HG03460 (cell line): Measurements from ENCODE around the gene RRAGA.
"Not testable (repeated sequence)": the region's sequence is repeated elsewhere in the genome, so short reads cannot be mapped to it uniquely, and the experiment has no call there.

Experiments
- ATAC-seq: cut with Tn5 transposase; IDR thresholded peaks from one replicate; pipeline ENCODE4 v1.9.1; 2021; ENCODE audit not compliant: unreplicated experiment

Gene RRAGA

DNA sequence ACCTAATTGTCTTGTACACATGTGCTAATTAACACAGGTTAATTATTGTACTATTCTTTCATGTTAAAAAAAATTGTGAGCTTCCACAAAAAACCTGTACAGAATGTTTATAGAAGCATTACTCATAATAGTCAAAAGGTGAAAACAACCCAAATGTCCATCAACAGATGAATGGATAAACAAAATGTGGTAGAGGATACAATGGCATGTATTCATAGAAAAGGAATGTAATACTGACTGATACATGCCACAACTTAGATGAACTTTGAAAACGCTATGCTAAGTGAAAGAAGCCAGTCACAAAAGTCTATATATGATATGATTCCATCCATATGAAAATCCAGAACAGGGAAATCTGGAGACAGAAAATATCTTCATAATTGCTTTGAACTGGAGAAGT, 25.6 kb downstream of the RRAGA start:
- ATAC-seq: no peak

DNA sequence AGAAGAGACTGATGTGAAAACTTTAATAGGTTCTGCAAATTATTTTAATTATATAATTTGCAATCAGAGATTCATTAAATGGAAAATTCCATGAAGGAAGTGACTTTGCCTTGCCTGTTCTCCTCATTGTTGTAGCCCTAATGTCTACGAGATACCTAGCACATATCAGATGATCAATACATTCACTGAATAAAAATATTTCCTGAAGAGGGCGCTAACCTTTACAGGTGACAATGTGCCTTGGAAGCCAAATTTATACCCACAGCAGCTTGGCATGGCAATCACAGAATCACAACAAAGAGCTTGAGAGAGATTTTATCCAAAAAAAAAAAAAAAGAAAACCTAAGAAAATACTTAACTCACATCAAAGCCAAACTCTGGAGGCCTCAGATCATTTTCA, 36.1 kb downstream of the RRAGA start:
- no peak for ATAC-seq

DNA sequence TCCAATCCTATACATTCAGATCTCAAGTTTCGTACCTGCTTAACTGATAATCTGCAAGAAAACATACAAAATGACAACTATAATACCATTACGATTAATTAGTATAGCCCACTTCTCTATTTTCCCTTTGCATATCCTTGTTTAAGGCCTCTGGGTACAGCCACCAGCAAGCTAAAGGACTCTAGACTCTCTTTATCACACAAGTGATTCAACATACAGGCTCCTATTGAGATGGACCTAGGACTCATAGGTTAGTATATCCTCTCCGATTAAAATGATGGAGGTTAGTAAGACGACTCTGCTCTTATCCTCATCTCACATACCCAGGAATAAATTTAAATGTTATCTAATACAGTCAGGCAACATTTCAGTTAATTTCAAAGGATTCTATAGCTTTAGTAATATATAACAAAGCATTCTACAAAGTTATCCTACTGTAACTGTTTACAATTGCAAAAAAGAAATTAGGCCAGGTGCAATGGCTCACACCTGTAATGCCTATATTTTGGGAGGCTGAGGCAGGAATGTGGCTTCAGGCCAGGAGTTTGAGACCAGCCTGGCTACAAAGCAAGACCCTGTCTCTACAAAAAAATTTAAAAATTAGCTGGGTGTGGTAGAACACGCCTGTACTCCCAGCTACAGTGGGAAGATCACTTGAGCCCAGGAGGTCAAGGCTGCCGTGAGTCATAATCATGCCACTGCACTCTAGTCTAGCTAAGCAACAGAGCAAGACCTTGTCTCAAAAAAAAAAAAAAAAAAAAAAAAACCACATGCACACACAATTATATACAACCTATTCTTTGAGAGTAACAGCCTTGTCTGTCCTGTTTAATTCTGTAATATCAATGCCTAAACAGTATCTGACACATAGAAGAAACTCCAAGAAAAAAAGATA, 38.1 kb downstream of the RRAGA start:
- ATAC-seq: no peak

DNA sequence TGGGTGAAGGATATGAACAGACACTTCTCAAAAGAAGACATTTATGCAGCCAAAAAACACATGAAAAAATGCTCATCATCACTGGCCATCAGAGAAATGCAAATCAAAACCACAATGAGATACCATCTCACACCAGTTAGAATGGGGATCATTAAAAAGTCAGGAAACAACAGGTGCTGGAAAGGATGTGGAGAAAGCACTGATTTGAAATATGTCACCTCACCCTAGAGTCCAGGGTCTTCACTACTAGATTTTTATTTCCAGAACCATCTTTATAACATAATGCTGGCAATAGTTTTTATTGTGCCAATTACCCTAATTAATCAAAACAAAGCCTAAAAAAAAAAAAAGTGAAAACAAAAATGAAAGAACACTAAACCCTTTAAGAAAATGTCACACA, 48.2 kb downstream of the RRAGA start:
- not testable (repeated sequence) for ATAC-seq
